HUES6 (cell line): ENCODE data around the gene WDR41.

Experiments used
- H3K27ac ChIP-seq: 2 replicates; pipeline ENCODE4 v1.7.0; 2013; ENCODE audit warnings: low read depth, mild to moderate bottlenecking, low read length, inconsistent platforms
- H3K27me3 ChIP-seq: 2 replicates; pipeline ENCODE4 v1.6.1; 2013; ENCODE audit warnings: low read length; ENCODE audit not compliant: control insufficient read depth, insufficient read depth
- H3K36me3 ChIP-seq: 2 replicates; pipeline ENCODE4 v1.6.1; 2013; ENCODE audit warnings: low read length; ENCODE audit not compliant: control insufficient read depth, insufficient read depth
- H3K4me1 ChIP-seq: 2 replicates; pipeline ENCODE4 v1.6.1; 2013; ENCODE audit warnings: low read length; ENCODE audit not compliant: control insufficient read depth, insufficient read depth
- H3K4me3 ChIP-seq: 2 replicates; pipeline ENCODE4 v1.5.1; 2013; ENCODE audit warnings: low read depth, low read length
- H3K9ac ChIP-seq: one replicate; pipeline ENCODE4 v1.6.1; 2013; ENCODE audit warnings: mild to moderate bottlenecking, low read length
- H3K9me3 ChIP-seq: 2 replicates; pipeline ENCODE4 v1.6.1; 2013; ENCODE audit warnings: low read depth, low read length; ENCODE audit not compliant: control insufficient read depth, insufficient read depth

The WDR41 gene

DNA sequence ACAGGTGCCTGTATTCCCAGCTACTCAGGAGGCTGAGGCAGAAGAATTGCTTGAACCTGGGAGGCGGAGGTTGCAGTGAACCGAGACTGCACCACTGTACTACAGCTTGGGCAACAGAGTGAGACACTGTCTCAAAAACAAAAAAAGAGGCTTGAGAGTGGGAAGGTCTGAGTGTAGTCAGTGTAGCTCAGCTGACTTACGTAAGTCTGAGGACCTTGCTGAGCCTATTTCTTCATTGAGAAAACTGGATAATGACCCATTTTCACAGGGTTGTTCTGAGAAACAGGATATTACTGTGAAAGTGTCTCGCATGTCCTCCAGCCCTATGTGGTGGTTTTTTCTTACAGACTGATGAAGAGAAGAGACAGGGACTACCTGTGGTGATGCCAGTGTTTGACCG is 66.7 kb downstream of the WDR41 start:
- no peak overlapping the region for H3K9ac ChIP-seq
- H3K4me3 ChIP-seq: no peak overlapping the region
- no peaks in the 10 kb centered on the region for H3K27me3 ChIP-seq
- no peaks in the 10 kb centered on the region for H3K9me3 ChIP-seq
- H3K27ac ChIP-seq: no peak overlapping the region
- peaks cover 5% of the 10 kb centered on the region; the same call in 1 of the 2 replicates for H3K36me3 ChIP-seq
- H3K4me1 ChIP-seq: no peaks in the 10 kb centered on the region

DNA sequence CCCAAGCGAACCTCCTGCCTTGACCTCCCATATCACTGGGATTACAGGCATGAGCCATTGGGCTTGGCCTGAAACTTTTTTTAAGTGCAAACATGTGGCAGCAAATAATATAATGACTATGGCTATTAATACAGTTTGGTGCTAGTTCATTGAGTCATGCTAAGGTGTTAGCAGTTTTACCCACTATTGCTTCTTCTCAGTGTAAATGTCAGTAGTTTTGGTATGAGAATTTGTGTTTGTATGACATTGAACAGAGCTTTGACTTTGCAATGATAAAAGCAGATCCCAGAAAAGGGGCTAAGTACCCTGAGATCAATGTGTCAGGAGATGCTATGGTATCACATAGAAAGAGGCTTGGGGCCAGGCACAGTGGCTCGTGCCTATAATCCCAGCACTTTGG is 67.2 kb downstream of the WDR41 start:
- Histone ChIP-seq H3K36me3 (peaks cover 5% of the 10 kb centered on the region; the same call in 1 of the 2 replicates), H3K4me1 (no peaks in the 10 kb centered on the region), H3K4me3 (no peak overlapping the region), H3K27me3 (no peaks in the 10 kb centered on the region), H3K9me3 (no peaks in the 10 kb centered on the region), H3K9ac (no peak overlapping the region), H3K27ac (no peak overlapping the region)

- H3K4me3 ChIP-seq: no peak overlapping the region
- peaks cover 5% of the 10 kb centered on the region; the same call in 1 of the 2 replicates for H3K36me3 ChIP-seq
- no peak overlapping the region for H3K9ac ChIP-seq
- no peaks in the 10 kb centered on the region for H3K4me1 ChIP-seq
- H3K27ac ChIP-seq: no peak overlapping the region
- H3K9me3 ChIP-seq: no peaks in the 10 kb centered on the region
- no peaks in the 10 kb centered on the region for H3K27me3 ChIP-seq
Measured at GRCh38 chr5:77423022-77423750, 68.9 kb downstream of the WDR41 start.

GRCh38 chr5:77420940-77421339 is 71.2 kb downstream of the WDR41 start:
- Histone ChIP-seq H3K4me1 (no peaks in the 10 kb centered on the region), H3K27me3 (no peaks in the 10 kb centered on the region), H3K9ac (no peak overlapping the region)

GRCh38 chr5:77419644-77420582 is 72.2 kb downstream of the WDR41 start:
- Histone ChIP-seq H3K9me3 (no peaks in the 10 kb centered on the region), H3K4me1 (no peaks in the 10 kb centered on the region), H3K9ac (no peak overlapping the region), H3K4me3 (no peak overlapping the region), H3K27me3 (no peaks in the 10 kb centered on the region), H3K36me3 (peaks cover 5% of the 10 kb centered on the region; the same call in 1 of the 2 replicates), H3K27ac (no peak overlapping the region)

More at GRCh38 chr5:77420940-77421339, 71.2 kb downstream of the WDR41 start:
- no peaks in the 10 kb centered on the region for H3K9me3 ChIP-seq
- H3K36me3 ChIP-seq: peaks cover 5% of the 10 kb centered on the region; the same call in 1 of the 2 replicates
- no peak overlapping the region for H3K4me3 ChIP-seq
- H3K27ac ChIP-seq: no peak overlapping the region

- Histone ChIP-seq H3K27ac (no peak overlapping the region), H3K4me3 (no peak overlapping the region), H3K9ac (no peak overlapping the region), H3K4me1 (no peaks in the 10 kb centered on the region), H3K27me3 (no peaks in the 10 kb centered on the region), H3K36me3 (no peaks in the 10 kb centered on the region), H3K9me3 (no peaks in the 10 kb centered on the region)
Measured at GRCh38 chr5:77418601-77419581, 73.2 kb downstream of the WDR41 start.

GRCh38 chr5:77418162-77418561 is 74.0 kb downstream of the WDR41 start:
- no peaks in the 10 kb centered on the region for H3K27me3 ChIP-seq
- H3K9ac ChIP-seq: no peak overlapping the region
- no peak overlapping the region for H3K27ac ChIP-seq
- H3K9me3 ChIP-seq: no peaks in the 10 kb centered on the region
- no peaks in the 10 kb centered on the region for H3K4me1 ChIP-seq
- no peaks in the 10 kb centered on the region for H3K36me3 ChIP-seq
- no peak overlapping the region for H3K4me3 ChIP-seq

DNA sequence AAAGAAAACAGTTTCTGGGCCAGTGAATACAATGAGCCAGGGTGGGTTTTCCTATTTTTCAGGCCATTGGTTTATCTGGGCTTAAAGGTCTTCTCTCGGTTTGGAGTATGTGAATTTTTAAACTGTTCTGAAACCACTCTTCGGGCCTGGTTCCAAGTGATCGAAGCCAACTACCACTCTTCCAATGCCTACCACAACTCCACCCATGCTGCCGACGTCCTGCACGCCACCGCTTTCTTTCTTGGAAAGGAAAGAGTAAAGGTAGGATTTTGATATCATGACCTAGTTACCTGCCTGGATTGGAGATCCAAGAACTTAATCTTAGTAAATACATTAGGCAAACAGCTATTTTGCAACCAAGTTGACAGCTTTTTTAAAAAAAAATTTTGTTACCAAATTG is 79.1 kb downstream of the WDR41 start:
- H3K9ac ChIP-seq: no peak overlapping the region
- H3K4me1 ChIP-seq: no peaks in the 10 kb centered on the region
- no peaks in the 10 kb centered on the region for H3K9me3 ChIP-seq
- no peaks in the 10 kb centered on the region for H3K27me3 ChIP-seq
- H3K36me3 ChIP-seq: no peaks in the 10 kb centered on the region
- H3K27ac ChIP-seq: no peak overlapping the region
- H3K4me3 ChIP-seq: no peak overlapping the region

GRCh38 chr5:77409870-77410621 is 82.1 kb downstream of the WDR41 start:
- Histone ChIP-seq H3K36me3 (no peaks in the 10 kb centered on the region), H3K4me1 (no peaks in the 10 kb centered on the region), H3K9ac (no peak overlapping the region), H3K27me3 (no peaks in the 10 kb centered on the region), H3K9me3 (no peaks in the 10 kb centered on the region), H3K27ac (no peak overlapping the region), H3K4me3 (no peak overlapping the region)

- H3K4me3 ChIP-seq: no peak overlapping the region
- no peak overlapping the region for H3K27ac ChIP-seq
- H3K9me3 ChIP-seq: no peaks in the 10 kb centered on the region
- H3K9ac ChIP-seq: no peak overlapping the region
- no peaks in the 10 kb centered on the region for H3K27me3 ChIP-seq
- no peaks in the 10 kb centered on the region for H3K4me1 ChIP-seq
- no peaks in the 10 kb centered on the region for H3K36me3 ChIP-seq
Measured at GRCh38 chr5:77407152-77407551, 85.0 kb downstream of the WDR41 start.
